HG03159 (cell line): Measurements from ENCODE around the gene TENT5C.

Source experiments
- ATAC-seq: cut with Tn5 transposase; IDR thresholded peaks from one replicate; pipeline ENCODE4 v1.9.1; 2021; ENCODE audit warnings: mild to moderate bottlenecking, moderate library complexity; ENCODE audit not compliant: unreplicated experiment

The TENT5C gene

DNA sequence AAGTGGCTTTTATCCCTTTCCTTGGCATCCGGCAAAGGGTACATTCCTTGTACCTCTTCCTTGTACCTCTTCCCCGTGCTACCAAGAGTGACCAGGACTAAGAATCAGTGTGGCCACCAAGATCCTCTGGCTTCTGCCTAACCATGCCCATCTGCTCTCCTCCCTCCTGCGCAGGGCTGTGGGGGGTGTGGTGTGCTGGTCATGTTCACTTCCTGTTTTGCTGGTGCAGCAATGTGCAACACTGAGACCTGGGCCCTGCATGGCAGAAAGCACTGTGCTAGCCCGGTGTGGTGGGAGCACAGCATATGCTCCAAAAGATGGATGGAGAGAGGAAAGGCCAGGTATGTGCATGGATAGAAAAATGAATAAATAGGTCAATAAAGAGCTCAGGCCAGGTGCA lies 33.3 kb upstream of the TENT5C start:
- ATAC-seq: no peak

DNA sequence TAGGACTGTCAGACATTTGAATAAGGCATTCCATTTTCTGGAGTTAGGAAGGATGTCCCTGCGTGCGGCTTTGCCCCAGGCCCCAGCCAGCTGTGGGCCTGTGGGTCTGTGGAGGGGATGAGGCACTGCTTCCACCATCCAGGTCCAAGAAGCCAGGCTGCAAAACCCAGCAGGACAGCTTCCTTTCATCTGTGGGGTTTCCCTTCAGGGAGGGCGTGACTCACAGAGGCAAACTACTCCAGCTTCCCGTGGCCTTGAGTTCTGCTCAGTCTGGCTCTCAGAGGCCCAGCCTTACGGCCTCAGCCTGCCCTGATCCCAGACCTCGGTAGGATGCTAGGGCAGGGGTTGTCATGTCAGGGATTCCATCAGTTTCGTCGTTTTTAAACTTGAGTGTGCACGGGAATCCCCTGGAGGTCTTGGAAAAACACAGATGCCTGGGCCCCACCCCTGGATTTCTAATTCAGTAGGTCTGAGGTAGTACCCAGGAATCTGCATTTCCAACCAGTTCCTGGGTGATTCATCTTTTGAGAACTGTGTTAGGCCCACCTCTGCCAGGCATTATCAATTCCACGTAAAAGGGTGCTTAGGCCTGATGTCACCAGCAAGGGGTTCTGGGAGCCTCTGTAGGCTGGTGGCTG lies 32.3 kb upstream of the TENT5C start:
- ATAC-seq: no peak

DNA sequence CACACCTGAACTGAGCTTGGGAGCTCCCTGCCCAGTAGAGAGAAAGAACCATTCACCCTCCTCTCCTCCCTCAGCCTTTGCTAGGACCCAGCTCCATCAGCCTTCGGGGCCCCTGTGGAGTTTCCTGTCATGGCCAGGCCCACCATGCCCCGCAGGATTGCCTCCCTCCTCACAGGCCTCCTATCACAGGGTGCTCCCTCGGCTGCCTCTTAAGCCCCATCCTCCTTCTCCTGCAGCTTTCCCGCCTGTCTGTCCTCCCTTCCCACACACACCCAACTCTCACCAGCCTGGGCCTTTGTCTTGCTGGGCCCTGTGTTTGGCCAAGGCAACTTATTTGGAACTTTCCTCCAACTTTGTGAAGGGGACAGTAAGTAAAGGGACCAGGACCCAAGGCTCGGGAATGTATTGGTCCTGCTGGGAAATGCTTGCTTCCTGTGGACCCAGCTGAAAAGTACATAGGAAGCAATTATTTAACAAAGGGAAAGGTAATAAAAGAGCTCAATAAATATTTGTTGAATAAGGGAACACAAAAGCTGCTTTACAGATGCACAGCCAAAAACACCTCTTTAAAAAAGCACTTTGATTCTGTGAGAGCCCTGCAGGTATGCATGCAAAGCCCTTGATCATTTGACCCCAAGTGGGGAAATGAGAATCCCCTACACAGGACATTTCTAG lies 31.6 kb upstream of the TENT5C start:
- ATAC-seq: no peak

DNA sequence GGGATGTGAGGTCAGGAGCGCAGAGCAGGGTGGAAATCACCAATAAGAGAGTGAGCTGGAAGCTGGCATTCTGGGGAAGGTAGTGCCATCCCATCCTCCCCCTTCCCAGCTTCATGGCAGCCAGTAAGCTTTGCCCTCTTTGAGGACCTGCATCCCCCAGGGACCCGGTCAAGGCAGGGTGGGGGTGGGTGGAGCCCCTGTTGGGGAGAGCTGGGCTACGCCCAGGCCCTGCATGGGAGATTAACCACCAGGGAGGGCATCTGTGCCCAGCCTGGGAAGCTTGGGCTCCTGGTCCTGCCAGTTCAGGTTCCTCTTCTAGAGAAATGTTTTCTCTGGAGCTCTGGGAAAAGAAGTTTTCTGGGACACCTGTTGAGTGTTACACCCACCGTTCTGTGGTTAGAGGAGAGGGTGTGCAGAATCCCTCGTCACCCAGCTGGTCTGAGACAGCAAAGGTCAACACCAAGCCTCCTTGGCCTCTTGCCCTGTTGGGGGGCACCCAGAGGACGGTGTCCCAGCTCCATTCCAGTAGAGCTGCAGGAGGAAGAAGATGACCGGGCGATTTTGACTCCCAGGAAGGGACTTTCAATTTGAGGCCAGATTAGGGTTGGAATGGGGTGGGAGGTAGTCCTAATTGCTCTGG lies 30.1 kb upstream of the TENT5C start:
- no peak for ATAC-seq

DNA sequence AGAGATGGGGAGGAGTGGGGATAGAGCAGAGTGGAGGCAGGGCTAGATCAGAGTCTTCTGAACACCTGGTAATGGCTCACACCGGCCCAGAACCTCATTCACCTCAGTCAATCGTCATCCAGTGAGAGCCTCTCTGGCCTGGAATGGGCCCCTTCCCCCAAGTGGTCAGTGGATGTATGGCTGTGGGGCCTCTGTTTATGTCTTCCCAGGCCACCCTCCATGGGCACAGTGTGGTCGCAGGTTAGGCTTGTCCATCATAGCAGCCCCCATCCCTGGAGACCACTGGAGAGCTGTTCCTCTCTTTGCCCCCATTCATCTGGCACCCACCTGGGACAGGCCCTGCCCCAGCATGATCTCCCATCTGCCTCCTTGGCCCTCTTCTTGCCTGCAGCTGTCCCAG lies 29.6 kb upstream of the TENT5C start:
- ATAC-seq: no peak

DNA sequence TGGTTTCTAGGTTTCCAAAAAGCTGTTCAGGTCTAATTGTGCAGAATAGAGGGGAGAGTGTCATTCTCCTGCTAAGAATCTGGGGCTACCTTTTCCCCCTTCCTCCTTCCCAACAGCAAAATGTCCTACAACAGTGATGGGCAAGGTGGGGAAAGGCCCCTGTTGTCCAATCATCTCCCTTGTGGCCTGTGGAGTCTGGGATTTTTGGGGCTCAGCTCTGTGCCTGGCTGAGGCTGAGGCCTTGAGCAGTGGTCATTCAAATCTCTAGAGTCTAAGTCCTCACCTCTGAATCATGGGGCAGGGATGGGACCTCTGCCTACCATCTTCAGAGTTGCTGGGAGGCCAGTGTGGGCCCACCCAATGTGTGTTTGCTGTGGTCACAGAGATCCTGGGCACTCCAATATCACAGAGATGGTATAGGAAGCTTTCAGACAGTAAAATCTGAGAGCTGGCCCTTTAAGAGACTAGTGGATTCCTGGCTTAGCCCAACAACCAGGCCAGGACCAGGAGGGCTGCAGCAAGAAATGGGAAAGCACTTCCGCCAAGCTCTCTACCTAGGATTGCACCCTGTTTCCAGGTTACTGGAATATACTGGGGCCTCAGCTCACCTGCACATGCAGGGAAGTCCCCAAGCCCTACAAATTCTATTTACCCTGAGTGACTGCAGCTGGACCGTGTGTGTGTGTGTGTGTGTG lies 28.5 kb upstream of the TENT5C start:
- no peak for ATAC-seq

DNA sequence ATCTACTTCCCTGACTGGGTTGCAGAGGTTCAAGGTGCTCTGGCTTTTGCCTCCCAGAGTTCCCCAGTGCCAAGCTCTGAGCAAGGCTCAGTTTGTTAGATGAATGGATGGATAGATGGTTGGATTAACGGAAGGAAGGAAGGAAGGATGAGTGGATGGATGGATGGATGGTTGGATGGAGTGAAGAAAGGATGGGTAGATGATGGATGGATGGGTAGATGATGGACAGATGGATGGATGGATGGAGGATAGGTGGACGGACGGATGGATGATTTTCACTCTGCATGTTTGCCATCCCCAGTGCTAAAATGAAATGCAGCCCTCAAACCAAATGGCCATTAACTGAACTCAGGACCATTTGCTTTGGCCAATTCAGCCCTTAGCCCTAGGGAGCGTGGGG lies 27.4 kb upstream of the TENT5C start:
- ATAC-seq: no peak

DNA sequence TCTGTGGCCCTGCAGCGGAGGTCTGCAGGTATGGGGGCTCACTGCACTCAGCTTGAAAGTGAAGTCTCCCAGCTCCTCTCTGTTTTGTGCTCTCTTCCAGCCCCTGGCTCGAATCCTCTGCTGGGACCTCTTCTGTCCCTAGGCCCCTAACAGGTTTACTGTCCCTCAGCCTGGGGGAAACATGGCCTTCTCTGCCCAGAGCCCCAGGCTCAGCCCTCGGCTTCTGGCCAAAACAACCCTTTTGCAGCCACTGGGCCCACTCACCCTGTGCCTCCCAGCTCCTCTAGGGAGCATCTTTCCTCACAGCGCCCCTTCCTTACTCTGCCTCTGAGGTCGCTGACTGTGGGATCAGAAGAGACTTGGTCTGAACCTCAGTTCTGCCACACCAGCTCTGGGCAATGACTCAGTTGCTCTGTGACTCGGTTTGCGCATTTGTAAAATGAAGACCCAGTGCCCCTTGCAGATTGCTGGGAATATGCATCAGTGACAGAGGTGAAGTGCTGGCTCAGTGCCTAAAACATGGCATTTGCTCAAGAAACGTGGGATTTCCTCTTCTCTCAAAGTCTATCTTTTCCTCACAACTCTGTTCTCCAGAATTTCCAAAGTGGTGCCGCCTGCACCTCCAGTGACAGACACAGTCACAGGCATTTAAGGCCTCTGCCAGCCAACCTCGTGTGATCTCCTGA lies 26.5 kb upstream of the TENT5C start:
- no peak for ATAC-seq

DNA sequence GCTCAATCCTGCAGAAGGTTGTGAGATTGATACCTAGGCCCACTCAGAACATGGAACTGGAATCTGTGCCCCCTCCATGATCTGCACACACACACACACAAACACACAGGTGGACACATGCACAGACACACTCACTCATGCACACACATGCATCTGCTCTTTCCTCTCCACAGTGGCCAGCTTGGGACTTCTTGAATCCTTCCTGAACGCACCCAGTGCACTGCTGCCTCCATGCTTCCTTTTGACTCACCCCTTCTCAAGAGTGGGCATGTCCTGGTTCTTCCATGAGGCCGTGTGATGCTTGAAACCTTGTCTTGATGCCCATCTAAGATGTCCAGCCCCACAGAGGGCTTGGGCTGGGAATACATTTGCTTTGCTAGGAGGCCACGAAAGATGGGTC lies 25.4 kb upstream of the TENT5C start:
- ATAC-seq: no peak

DNA sequence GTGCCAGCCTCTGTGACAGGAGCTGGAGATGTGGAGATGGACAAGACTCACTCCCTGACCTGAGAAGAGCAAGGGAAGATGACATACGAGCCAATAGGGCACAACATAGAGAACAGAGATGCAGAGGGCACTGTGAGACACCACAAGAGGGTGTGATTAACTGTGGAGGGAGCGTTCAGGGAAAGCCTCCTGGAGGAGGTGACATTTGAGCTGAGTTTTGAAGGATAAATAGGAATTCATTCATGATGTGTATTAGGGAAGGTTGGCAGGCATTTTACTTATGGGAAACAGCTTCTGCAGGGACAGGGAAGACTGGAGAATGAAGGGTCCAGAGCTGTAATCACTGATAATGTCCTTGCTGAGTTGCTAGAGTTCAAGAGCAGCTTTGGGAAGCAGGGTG lies 25.0 kb upstream of the TENT5C start:
- no peak for ATAC-seq

DNA sequence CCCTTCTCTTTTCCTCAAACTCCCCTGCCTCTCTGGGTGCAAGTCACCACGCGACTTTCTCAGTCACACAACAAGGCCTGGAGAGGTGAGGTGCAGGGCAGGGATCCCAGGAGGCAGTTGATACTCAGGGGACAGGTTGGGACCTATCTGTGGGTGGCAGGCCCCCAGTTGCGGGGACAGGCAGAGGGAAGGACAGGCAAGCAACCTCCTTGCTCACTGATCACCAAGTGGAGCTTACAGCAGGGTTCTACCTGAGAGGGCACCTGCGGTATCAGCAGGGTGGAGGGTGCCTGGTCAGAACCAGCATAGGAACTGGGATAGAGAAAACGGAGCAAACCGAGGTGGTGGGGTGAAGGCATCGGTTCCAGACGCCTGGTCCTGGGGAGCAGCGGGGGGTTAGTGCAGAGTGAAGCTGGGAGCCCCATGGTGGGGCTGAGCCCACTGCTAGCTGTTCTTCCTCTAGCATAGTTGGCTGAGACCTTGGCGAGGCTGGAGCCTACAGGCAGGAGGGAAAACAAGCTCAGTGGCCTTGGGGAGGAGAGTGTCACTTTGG lies 24.4 kb upstream of the TENT5C start:
- no peak for ATAC-seq

DNA sequence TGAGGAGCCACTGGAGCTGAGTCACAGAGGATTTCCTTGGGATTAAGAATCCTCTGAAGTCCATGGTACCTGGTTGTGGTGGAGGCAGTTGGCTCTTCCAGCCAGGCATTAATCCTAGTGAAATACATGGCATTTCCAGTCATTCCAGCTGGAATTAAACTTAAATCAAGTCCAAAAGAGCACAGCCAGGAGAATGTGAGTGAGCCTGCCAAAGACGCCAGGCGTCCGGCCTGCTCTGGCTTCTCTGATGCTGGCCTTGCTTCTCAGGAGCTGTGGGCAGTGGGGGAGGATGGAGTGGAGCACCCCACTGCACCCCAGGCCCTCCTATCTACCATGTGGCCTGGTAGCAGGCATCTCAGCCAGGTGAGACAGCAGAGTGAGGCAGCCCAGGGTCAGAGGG lies 23.4 kb upstream of the TENT5C start:
- ATAC-seq: no peak

DNA sequence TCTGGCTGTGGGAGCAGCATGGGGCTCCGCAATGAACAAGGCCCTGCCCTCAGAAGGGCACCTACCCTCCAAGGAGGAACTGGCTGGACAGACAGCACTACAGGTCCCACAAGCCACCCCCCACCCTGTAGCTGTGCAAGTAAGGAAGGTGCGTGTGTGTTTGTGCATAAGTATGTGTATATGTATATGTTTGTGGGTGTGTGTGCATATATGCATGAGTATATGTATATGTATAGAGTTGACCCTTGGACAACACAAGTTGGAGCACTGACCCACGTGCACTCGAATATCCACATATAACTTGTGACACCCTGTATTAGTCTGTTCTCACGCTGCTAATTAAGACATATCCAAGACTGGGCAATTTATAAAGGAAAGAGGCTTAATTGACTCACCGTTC lies 22.6 kb upstream of the TENT5C start:
- ATAC-seq: no peak

DNA sequence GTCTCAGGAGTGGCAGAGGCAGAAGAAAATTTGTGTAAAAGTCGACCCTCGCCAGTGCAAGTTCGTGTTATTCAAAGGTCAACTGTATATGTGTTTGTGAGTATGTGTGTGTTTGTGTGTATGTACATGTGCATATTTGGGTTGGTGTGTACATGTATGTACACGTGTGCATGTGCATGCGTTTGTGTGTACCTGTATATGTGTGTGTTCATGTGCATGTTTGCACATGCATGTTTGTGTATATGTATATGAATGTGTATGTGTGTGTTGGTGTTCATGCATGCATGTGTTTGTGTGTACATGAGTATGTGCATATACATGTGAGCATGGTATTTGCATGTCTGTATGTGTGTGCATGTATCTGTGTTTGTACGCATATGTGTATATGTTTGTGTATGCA lies 21.7 kb upstream of the TENT5C start:
- ATAC-seq: no peak

DNA sequence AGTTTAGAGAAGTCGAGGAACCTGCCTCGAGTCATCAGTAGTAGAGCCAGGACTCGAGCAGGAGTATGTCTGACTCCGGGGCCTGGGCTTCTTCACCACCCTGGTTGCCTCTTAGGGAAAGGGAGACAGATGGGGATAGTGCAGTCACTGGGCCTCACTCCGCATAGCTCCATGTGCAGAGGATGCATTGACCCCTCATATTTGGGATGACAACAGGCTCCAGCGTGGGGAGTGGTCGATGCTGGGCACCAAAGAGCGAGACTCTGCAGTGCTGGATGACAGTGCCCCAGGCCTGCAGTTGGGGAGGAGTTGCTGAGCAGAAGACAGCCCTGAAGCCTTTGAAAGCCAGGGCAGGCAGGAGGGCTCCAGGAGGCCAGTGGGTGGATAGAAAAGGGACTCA lies 20.8 kb upstream of the TENT5C start:
- no peak for ATAC-seq

DNA sequence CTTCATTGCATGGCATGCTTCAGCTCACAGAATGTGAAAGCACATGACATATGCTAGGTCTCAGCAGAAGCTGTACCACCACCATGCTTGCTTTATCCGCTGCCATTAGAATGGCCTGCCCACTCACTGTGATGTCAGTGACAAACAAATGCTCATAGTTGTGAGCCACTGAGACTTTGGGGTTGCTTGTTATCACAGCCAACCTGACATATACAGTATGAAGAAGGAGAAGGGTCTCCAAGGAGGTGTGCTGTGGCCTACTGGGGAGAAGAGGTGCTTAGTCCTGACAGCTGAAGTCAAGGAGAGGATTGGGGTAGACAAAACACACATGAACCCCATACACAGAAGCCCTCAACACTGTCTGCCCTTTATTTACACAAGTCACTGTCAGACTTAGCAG lies 19.5 kb upstream of the TENT5C start:
- ATAC-seq: no peak

DNA sequence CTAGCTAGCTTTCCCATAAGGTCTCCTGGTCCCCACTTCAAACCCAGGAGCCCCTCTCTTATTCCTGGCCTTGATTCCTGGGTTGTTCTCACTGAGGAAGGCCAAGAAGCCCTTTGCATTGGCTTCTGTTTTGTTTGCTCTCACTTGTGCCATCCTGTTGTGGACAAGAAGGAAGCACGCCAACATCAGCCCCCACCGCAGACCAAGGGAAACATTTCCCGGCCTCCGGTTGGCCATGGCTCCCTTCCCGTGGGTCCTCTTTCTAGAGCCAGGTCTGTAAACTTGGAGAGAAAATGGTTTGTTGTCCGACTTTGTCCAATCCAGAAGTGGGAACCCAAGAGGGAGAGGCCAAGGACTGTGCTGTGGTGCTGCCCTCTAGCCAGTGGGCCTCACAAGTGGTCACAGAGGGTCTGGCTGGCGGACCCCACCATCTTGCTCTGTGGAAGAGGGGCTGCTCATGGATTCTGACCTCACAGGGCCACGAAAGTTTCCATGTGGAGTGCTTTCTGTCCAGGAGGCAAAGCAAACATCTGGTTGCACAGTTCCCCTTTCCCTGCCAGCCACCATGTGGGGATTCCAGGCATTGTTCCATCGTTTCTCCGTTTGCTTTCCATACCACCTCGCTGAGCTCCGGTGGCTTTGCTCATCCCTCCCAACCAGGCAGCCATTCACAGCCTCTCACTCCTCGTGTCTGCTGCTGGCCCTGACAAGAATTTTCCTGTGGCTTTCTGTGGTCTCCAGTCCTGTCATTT lies 18.9 kb upstream of the TENT5C start:
- no peak for ATAC-seq

DNA sequence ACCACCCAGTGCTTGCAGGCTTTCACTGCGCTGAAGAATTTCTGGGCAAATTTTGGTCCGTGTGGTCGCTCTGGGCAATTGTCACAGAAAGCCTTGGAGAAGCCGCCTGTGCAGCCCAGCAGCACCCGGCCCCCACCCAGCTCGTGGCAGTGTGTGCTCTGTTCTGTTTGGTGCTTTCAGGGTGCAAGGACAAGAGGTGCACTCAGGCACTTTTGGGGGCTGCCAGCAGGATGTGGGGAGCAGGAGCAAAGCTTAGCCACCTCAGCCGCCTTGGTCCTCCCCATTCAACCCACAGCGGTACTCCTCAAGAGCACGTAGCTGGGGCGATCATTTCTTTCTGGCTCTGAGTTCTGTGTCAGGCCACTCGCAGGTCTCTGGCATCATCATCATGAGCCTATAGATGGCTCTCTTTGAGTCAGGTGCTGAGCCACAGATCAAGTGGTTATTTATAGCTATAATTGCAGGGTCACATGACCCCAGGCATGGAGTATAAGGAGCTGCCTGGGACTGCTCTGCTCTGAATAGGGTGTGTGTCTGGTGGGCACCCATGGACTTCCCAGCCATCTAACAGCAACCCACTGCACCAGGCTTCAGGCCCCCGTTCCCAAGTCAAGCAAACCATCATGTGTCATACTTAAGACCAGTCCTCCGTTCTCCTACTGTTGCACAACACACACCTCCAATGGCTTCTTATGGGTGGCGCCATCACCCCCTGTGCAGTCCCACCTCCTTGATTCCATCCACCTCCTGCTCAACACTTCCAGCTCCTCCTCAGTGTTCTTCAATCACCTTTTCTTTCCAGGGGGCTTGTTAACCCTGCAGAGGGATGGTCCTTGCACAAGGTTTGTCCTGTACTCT lies 18.1 kb upstream of the TENT5C start:
- ATAC-seq: no peak

DNA sequence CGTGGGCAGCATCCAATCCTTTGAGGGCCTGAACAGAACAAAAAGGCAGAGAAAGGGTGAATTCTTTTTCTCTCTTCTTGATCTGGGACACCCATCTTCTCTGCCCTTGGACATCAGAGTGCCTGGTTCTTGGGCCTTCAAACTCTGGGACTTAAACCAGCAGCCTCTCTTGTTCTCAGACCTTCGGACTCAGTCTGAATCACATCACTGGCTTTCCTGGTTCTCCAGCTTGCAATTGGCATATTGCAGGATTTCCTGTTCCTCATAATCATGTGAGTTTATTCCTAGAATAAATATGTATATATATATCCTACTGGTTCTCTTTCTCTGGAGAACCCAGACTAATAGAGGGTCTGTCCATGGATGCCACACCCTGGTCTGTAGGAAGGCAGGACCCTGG lies 16.3 kb upstream of the TENT5C start:
- ATAC-seq: no peak
